Measurements from ENCODE around the gene ETFB.

ETFB gene

GRCh38 chr19:51327066-51328001 is 38.9 kb downstream of the ETFB start:
- peak; percentile 41 for DNase-seq (ENCODE audit: low spot score)

GRCh38 chr19:51326216-51327065 is 39.7 kb downstream of the ETFB start:
- no peak for DNase-seq (ENCODE audit: low spot score)

- no peak for DNase-seq (ENCODE audit: low spot score)
Observed at GRCh38 chr19:51325161-51325976, 40.8 kb downstream of the ETFB start.

GRCh38 chr19:51324167-51324481 is 42.1 kb downstream of the ETFB start:
- no peak for DNase-seq (ENCODE audit: low spot score)

GRCh38 chr19:51323481-51324166 is 42.6 kb downstream of the ETFB start:
- no peak for DNase-seq (ENCODE audit: low spot score)

- DNase-seq (ENCODE audit: low spot score), result no peak
Observed at GRCh38 chr19:51321799-51322198, 44.4 kb downstream of the ETFB start.

- DNase-seq (ENCODE audit: low spot score), result no peak
Observed at GRCh38 chr19:51320280-51320657, 45.9 kb downstream of the ETFB start.

GRCh38 chr19:51319649-51320279 is 46.4 kb downstream of the ETFB start:
- no peak for DNase-seq (ENCODE audit: low spot score)

- DNase-seq (ENCODE audit: low spot score), result no peak
Observed at GRCh38 chr19:51318687-51319648, 47.2 kb downstream of the ETFB start.

GRCh38 chr19:51317968-51318367 is 48.2 kb downstream of the ETFB start:
- DNase-seq (ENCODE audit: low spot score), result no peak

GRCh38 chr19:51317376-51317775 is 48.8 kb downstream of the ETFB start:
- no peak for DNase-seq (ENCODE audit: low spot score)

- no peak for DNase-seq (ENCODE audit: low spot score)
Observed at GRCh38 chr19:51316688-51317087, 49.5 kb downstream of the ETFB start.

- DNase-seq (ENCODE audit: low spot score), result no peak
Observed at GRCh38 chr19:51311351-51312257, 54.6 kb downstream of the ETFB start, which contains the start of gene IGLON5. Gene IGLON5, plus strand, starts transcription at chr19:51311644. Its CDS starts 204 bp downstream, at chr19:51311848.

GRCh38 chr19:51305479-51305878 is 60.7 kb downstream of the ETFB start:
- DNase-seq (ENCODE audit: low spot score), result no peak

GRCh38 chr19:51301266-51301665 is 64.9 kb downstream of the ETFB start:
- no peak for DNase-seq (ENCODE audit: low spot score)

- no peak for DNase-seq (ENCODE audit: low spot score)
Observed at GRCh38 chr19:51297406-51297805, 68.8 kb downstream of the ETFB start.

GRCh38 chr19:51296336-51297093 is 69.7 kb downstream of the ETFB start:
- no peak for DNase-seq (ENCODE audit: low spot score)
